H1 (cell line): ENCODE measurements around the gene GDF15. TPM values are rescaled to one million over a fixed set of nuclear protein-coding genes. Genes with fewer than 3 reads are reported as not detected.

Source experiments
- CTCF ChIA-PET: fragments of 300-600 bp; sonication (Branson Sonifier 250); formaldehyde crosslinking; loops from one replicate; lab custom pipeline; 2021; ENCODE audit not compliant: partially characterized antibody; lab: Charles Lee
- POLR2A ChIA-PET: fragments of 300-600 bp; sonication (Branson Sonifier 250); formaldehyde crosslinking; loops from one replicate; lab custom pipeline; 2021; ENCODE audit warnings: inconsistent platforms; ENCODE audit not compliant: partially characterized antibody; lab: Charles Lee
- DNase-seq, 2 experiments: peaks; one replicate each; pipeline versions ENCODE4 v3.0.0 to v3.0.0-alpha.2; 2010 to 2022; ENCODE audit warnings: low spot score in 2 of 2, low read depth in 1 of 2, mixed read lengths in 1 of 2
- FAIRE-seq: peaks from 2 replicates; lab custom pipeline; 2011; peaks lifted over from hg19 to GRCh38; lab: Jason Lieb, UNC
- H2AFZ ChIP-seq: 2 replicates; pipeline ENCODE4 v1.8.1; 2012; ENCODE audit warnings: low read length, inconsistent platforms
- H2AK5ac ChIP-seq: 2 replicates; pipeline ENCODE4 v1.6.1; 2013; ENCODE audit warnings: low read depth, low read length
- H2BK120ac ChIP-seq: replicated peaks from 2 replicates; pipeline ENCODE3; 2013; ENCODE audit warnings: low read depth, low read length, inconsistent platforms
- H2BK12ac ChIP-seq: 2 replicates; pipeline ENCODE4 v1.6.1; 2013; ENCODE audit warnings: low read depth, low read length
- H2BK15ac ChIP-seq: 2 replicates; pipeline ENCODE4 v1.6.1; 2013; ENCODE audit warnings: low read length
- H2BK20ac ChIP-seq: 2 replicates; pipeline ENCODE4 v1.6.1; 2013; ENCODE audit warnings: low read length
- H2BK5ac ChIP-seq: 2 replicates; pipeline ENCODE4 v1.6.1; 2013; ENCODE audit warnings: low read depth, low read length
- H3K14ac ChIP-seq: 2 replicates; pipeline ENCODE4 v1.6.1; 2013; ENCODE audit warnings: inconsistent platforms; ENCODE audit not compliant: insufficient read length
- H3K18ac ChIP-seq: 2 replicates; pipeline ENCODE4 v1.6.1; 2013; ENCODE audit warnings: low read length; ENCODE audit errors: extremely low read depth
- H3K23ac ChIP-seq: 2 replicates; pipeline ENCODE4 v1.6.1; 2013; ENCODE audit warnings: inconsistent platforms; ENCODE audit not compliant: insufficient read length
- H3K23me2 ChIP-seq: 2 replicates; pipeline ENCODE4 v1.6.1; 2013; ENCODE audit warnings: low read depth, low read length
- H3K27ac ChIP-seq: 2 replicates; pipeline ENCODE4 v1.6.1; 2011; ENCODE audit warnings: low read depth, low read length, inconsistent platforms
- H3K27me3 ChIP-seq, 4 experiments: replicated peaks in 1 of 4; 1 replicate in 1 of 4; 2 replicates in 3 of 4; pipeline versions ENCODE4 v1.6.1 to v1.8.1; 2011 to 2013; ENCODE audit warnings: low read length in 3 of 4, mild to moderate bottlenecking in 3 of 4, inconsistent platforms in 2 of 4, mixed read lengths in 2 of 4, moderate library complexity in 1 of 4; ENCODE audit not compliant: control insufficient read depth in 3 of 4, insufficient read depth in 3 of 4; ENCODE audit errors: extremely low read depth in 1 of 4
- H3K36me3 ChIP-seq, 4 experiments: 2 replicates each; pipeline versions ENCODE4 v1.6.1 to v1.8.1; 2011 to 2013; ENCODE audit warnings: mild to moderate bottlenecking in 4 of 4, low read length in 3 of 4, moderate library complexity in 2 of 4, control low read depth in 1 of 4, inconsistent platforms in 1 of 4; ENCODE audit not compliant: insufficient read depth in 4 of 4, control insufficient read depth in 2 of 4
- H3K4ac ChIP-seq: replicated peaks from 2 replicates; pipeline ENCODE3; 2013; ENCODE audit warnings: low read length, low read depth, mixed read lengths, inconsistent platforms; ENCODE audit not compliant: insufficient read length
- H3K4me1 ChIP-seq, 4 experiments: replicated peaks in 1 of 4; 1 replicate in 1 of 4; 2 replicates in 3 of 4; pipeline versions ENCODE4 v1.6.1 to v1.8.1; 2011 to 2013; ENCODE audit warnings: low read length in 3 of 4, inconsistent platforms in 2 of 4, mixed read lengths in 1 of 4; ENCODE audit not compliant: insufficient read depth in 4 of 4, control insufficient read depth in 3 of 4
- H3K4me2 ChIP-seq, 2 experiments: 2 replicates each; pipeline versions ENCODE4 v1.6.1 to v1.8.1; 2011 to 2013; ENCODE audit warnings: low read depth in 2 of 2, low read length in 2 of 2, control low read depth in 1 of 2, inconsistent platforms in 1 of 2, mild to moderate bottlenecking in 1 of 2; ENCODE audit not compliant: insufficient read depth in 1 of 2
- H3K4me3 ChIP-seq, 4 experiments: fragments of 200-600, 300-600 bp in 1 of 4; sonication (generic), shearing (Covaris generic), sonication (Bioruptor Twin) in 1 of 4; 2 replicates each; pipeline versions ENCODE4 v1.5.1 to v1.8.1; 2011 to 2016; ENCODE audit warnings: low read length in 4 of 4, low read depth in 3 of 4, control low read depth in 2 of 4, inconsistent platforms in 2 of 4, mild to moderate bottlenecking in 2 of 4, mixed read lengths in 1 of 4, moderate library complexity in 1 of 4; ENCODE audit not compliant: insufficient read depth in 2 of 4; ENCODE audit errors: extremely low read depth in 1 of 4
- H3K56ac ChIP-seq: replicated peaks from 2 replicates; pipeline ENCODE3; 2013; ENCODE audit warnings: low read depth, mild to moderate bottlenecking, mixed read lengths, low read length, inconsistent platforms; ENCODE audit not compliant: insufficient read length
- H3K79me1 ChIP-seq: 2 replicates; pipeline ENCODE4 v1.6.1; 2013; ENCODE audit warnings: low read depth, low read length, control low read depth
- H3K79me2 ChIP-seq, 2 experiments: 2 replicates each; pipeline versions ENCODE4 v1.6.1 to v1.8.1; 2012 to 2013; ENCODE audit warnings: low read length in 2 of 2, mild to moderate bottlenecking in 2 of 2, inconsistent platforms in 1 of 2; ENCODE audit not compliant: insufficient read depth in 2 of 2, control insufficient read depth in 1 of 2
- H3K9ac ChIP-seq, 4 experiments: replicated peaks in 1 of 4; 1 replicate in 1 of 4; 2 replicates in 3 of 4; pipeline versions ENCODE4 v1.6.1 to v1.8.1; 2011 to 2013; ENCODE audit warnings: low read depth in 3 of 4, low read length in 3 of 4, control low read depth in 2 of 4, mild to moderate bottlenecking in 2 of 4, moderate library complexity in 2 of 4, inconsistent platforms in 1 of 4; ENCODE audit errors: extremely low read depth in 1 of 4
- H3K9me3 ChIP-seq, 2 experiments: 2 replicates each; pipeline versions ENCODE4 v1.6.1 to v1.8.1; 2012 to 2013; ENCODE audit warnings: mild to moderate bottlenecking in 2 of 2, moderate library complexity in 2 of 2, control low read depth in 1 of 2, inconsistent platforms in 1 of 2, low read depth in 1 of 2, low read length in 1 of 2, mixed read lengths in 1 of 2; ENCODE audit not compliant: insufficient read depth in 2 of 2
- H4K20me1 ChIP-seq, 2 experiments: replicated peaks in 1 of 2; 2 replicates each; pipeline versions ENCODE3 to v1.8.1; 2011 to 2013; ENCODE audit warnings: inconsistent platforms in 2 of 2, low read length in 2 of 2, mild to moderate bottlenecking in 1 of 2; ENCODE audit not compliant: insufficient read depth in 2 of 2, control insufficient read depth in 1 of 2
- H4K5ac ChIP-seq: 2 replicates; pipeline ENCODE4 v1.6.1; 2013; ENCODE audit warnings: low read length, low read depth, mixed read lengths, inconsistent platforms; ENCODE audit not compliant: insufficient read length
- H4K8ac ChIP-seq: 2 replicates; pipeline ENCODE4 v1.8.0; 2013; ENCODE audit warnings: mild to moderate bottlenecking, moderate library complexity, low read length, inconsistent platforms; ENCODE audit not compliant: insufficient read depth; ENCODE audit errors: extremely low read depth
- H4K91ac ChIP-seq: replicated peaks from 2 replicates; pipeline ENCODE3; 2013; ENCODE audit warnings: low read length, mixed read lengths, inconsistent platforms; ENCODE audit not compliant: insufficient read length
- CBX8 ChIP-seq: fragments of 300-800, 300-1000 bp; sonication (generic); IDR thresholded peaks from 2 replicates; pipeline ENCODE4 v1.7.1; 2016; ENCODE audit warnings: low read depth, low read length, borderline replicate concordance
- CEBPB ChIP-seq: IDR thresholded peaks from 2 replicates; pipeline ENCODE4 v1.6.1; 2012; ENCODE audit warnings: low read depth, low read length
- CTCF ChIP-seq, 3 experiments: IDR thresholded peaks; 1 replicate in 2 of 3; 2 replicates in 1 of 3; pipeline versions ENCODE4 v1.5.1 to v1.6.1; 2011; ENCODE audit warnings: low read length in 3 of 3, mild to moderate bottlenecking in 3 of 3, inconsistent platforms in 2 of 3, low read depth in 1 of 3, moderate library complexity in 1 of 3; ENCODE audit not compliant: insufficient read depth in 1 of 3; ENCODE audit errors: control extremely low read depth in 1 of 3
- GTF2F1 ChIP-seq: IDR thresholded peaks from 2 replicates; pipeline ENCODE4 v1.6.1; 2012; ENCODE audit warnings: low read depth, low read length, improper control_type of control experiment, borderline replicate concordance
- JUND ChIP-seq: IDR thresholded peaks from 2 replicates; pipeline ENCODE4 v1.6.1; 2011; ENCODE audit warnings: mild to moderate bottlenecking, improper control_type of control experiment, low read length
- MAFK ChIP-seq: IDR thresholded peaks from 2 replicates; pipeline ENCODE4 v1.6.1; 2012; ENCODE audit warnings: low read depth, mild to moderate bottlenecking, improper control_type of control experiment, low read length
- MAX ChIP-seq: IDR thresholded peaks from 2 replicates; pipeline ENCODE4 v1.6.1; 2012; ENCODE audit warnings: inconsistent platforms
- PHF8 ChIP-seq: fragments of 200-600 bp; sonication (generic); conservative IDR thresholded peaks from 2 replicates; pipeline ENCODE4 v1.7.1; 2012; ENCODE audit warnings: low read depth, mild to moderate bottlenecking, inconsistent platforms, low read length, moderate library complexity
- POLR2A ChIP-seq, 2 experiments: IDR thresholded peaks; 1 replicate in 1 of 2; 2 replicates in 1 of 2; pipeline ENCODE4 v1.6.1; 2011; ENCODE audit warnings: low read depth in 2 of 2, low read length in 2 of 2, mild to moderate bottlenecking in 2 of 2; ENCODE audit errors: control extremely low read depth in 1 of 2
- RNF2 ChIP-seq: fragments of 200-900, 300-1000 bp; sonication (generic); IDR thresholded peaks from 2 replicates; pipeline ENCODE4 v1.7.1; 2016; ENCODE audit warnings: borderline replicate concordance, low read depth, mild to moderate bottlenecking, antibody characterized with exemption, low read length; ENCODE audit not compliant: poor library complexity, severe bottlenecking; ENCODE audit errors: missing control alignments
- SIX5 ChIP-seq: IDR thresholded peaks from 2 replicates; pipeline ENCODE4 v1.6.1; 2011; ENCODE audit warnings: mild to moderate bottlenecking, low read depth, low read length
- WGBS, 2 experiments: shearing (Covaris generic) in 1 of 2; methylation state at CpG; one replicate each; pipeline versions ENCODE4 v1.1.6 to v1.1.7; 2013 to 2015; ENCODE audit warnings: low lambda C conversion rate in 2 of 2, mixed read lengths in 2 of 2, inconsistent platforms in 1 of 2, low coverage in 1 of 2, missing lambda C conversion rate in 1 of 2; ENCODE audit not compliant: insufficient replicate concordance in 2 of 2, insufficient coverage in 1 of 2, insufficient read length in 1 of 2; ENCODE audit errors: extremely low coverage in 1 of 2, missing lambda C conversion rate in 1 of 2; 5-methylcytosine and 5-hydroxymethylcytosine counted together
- polyA plus RNA-seq, 7 experiments: library from polyadenylated mRNA; depleted of rRNA in 3 of 7; stranded (reverse) in 5 of 7; unstranded in 2 of 7; fragments of >200 nt in 5 of 7; fragments of 200-250 nt in 2 of 7; gene quantifications; 1 replicate in 5 of 7; 2 replicates in 1 of 7; 4 replicates in 1 of 7; pipeline versions ENCODE4 v1.2.1 to v1.2.3, GENCODE V29; 2011 to 2013; ENCODE audit warnings: missing spikeins in 2 of 7, mixed read lengths in 2 of 7
- total RNA-seq: library from RNA; stranded (reverse); fragmentation: NEBNext Ultra II Directional; extraction: Animal tissue kit (Norgen Biotek cat#: 25700); gene quantifications from 2 replicates; pipeline ENCODE4 v1.2.1, GENCODE V29; 2021

GDF15 gene
- total and polyA plus RNA-seq, 2 of the 8 experiments (the other 6 are each of a cell fraction or from before 2014, with no cell fraction given) = 4.1 to 8.5 TPM

DNA sequence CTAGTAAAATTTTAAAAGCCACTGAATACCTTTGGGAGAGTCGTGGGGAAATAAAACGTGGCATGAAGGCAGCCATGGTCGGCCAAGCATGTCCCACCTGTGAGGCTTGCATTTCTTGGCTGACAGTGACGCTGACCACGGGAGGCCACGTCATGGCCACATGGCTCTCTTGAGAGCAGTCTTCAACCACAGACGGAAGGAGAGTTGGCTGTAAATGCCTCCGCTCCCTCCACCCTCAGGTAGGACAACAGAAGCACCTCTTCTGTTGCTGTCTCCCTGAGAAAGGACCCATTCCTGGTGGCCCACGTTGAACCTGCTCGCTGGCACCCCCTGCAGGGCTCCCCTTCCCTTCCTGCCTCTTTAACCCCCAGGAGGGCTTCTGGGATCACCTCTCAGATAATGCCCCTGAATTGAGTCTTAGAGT, 22.1 kb downstream of the GDF15 start:
- Histone ChIP-seq H3K4me3 (no peak overlapping the region), H4K91ac (peak overlapping the region; percentile 45), H3K4ac (no peak overlapping the region), H3K79me1 (no peaks in the 10 kb centered on the region), H3K56ac (no peak overlapping the region), H3K27me3 (no peaks in the 10 kb centered on the region), H2BK15ac (peak overlapping the region; percentile 23; the same call in 1 of the 2 replicates), H2BK5ac (no peak overlapping the region), H2AK5ac (no peak overlapping the region), H4K5ac (no peak overlapping the region), H3K9ac (no peak overlapping the region), H4K20me1 (no peaks in the 10 kb centered on the region), H2BK120ac (no peak overlapping the region), H3K9me3 (no peaks in the 10 kb centered on the region), H3K4me1 (no peaks in the 10 kb centered on the region), H2AFZ (no peak overlapping the region), H4K8ac (no peak overlapping the region), H3K36me3 (no peaks in the 10 kb centered on the region), H3K23ac (no peak overlapping the region), H3K4me2 (no peak overlapping the region), H3K14ac (no peak overlapping the region), H3K27ac (no peak overlapping the region), H3K23me2 (no peaks in the 10 kb centered on the region), H3K79me2 (no peaks in the 10 kb centered on the region), H2BK12ac (peak overlapping the region; percentile 95; the same call in 1 of the 2 replicates), H3K18ac (no peak overlapping the region), H2BK20ac (no peak overlapping the region)
- ChIA-PET POLR2A (no interaction called here), CTCF (interaction anchor here (1.0 to 12.8 kb wide), 5 partner anchors 19 to 128 kb away, joined by 4 to 174 read pairs (median 4); partner anchors contain the start of gene GDF15)
- WGBS, 2 experiments = 73% methylated on average over 10 of the region's 10 CpGs; no CpG with 5 or more reads in 1 of the 2 experiments
- DNase-seq (peak in 1 of 2 experiments; percentile 86), FAIRE-seq (no peak)
- TF ChIP-seq MAX = 0 out of 2 replicates have a peak, but pooled peaks have one; percentile 14
- TF ChIP-seq CEBPB = no peak
- no peak for TF ChIP-seq RNF2
- TF ChIP-seq GTF2F1 = no peak
- no peak for TF ChIP-seq JUND
- no peak for TF ChIP-seq CBX8
- no peak for TF ChIP-seq MAFK
- TF ChIP-seq CTCF (IDR thresholded peaks at IDR 0.05; ENCODE audit: control extremely low read depth in 1 of 3, insufficient read depth in 1 of 3, low read depth in 1 of 3, low read length in 3 of 3) = peak; percentile 63 to 82 (median 72)
- no peak for TF ChIP-seq PHF8
- no peak for TF ChIP-seq POLR2A (IDR thresholded peaks at IDR 0.05; ENCODE audit: control extremely low read depth in 1 of 2, low read depth in 2 of 2, low read length in 2 of 2)
- no peak for TF ChIP-seq SIX5
